Gastroesophageal sphincter (tissue), 4 donors: ENCODE data around the gene HEMK1. TPM values are rescaled to one million over a fixed set of nuclear protein-coding genes. Genes with fewer than 3 reads are reported as not detected.

ENCODE experiments used
- ATAC-seq: fragments of 150-250 bp; one replicate; pipeline ENCODE4 v1.9.1; 2016; ENCODE audit warnings: mild to moderate bottlenecking, moderate library complexity
- H3K27ac ChIP-seq, 4 donors: fragments of 200-600 bp; sonication (generic) in 3 of 4; 1 replicate in 3 of 4; 2 replicates in 1 of 4; pipeline ENCODE4 v1.5.1; 2016 to 2019
- H3K27me3 ChIP-seq: fragments of 200-600 bp; sonication (generic); one replicate; pipeline ENCODE4 v1.5.1; 2019
- H3K36me3 ChIP-seq, 2 donors: fragments of 200-600 bp; sonication (generic); one replicate each; pipeline ENCODE4 v1.5.1; 2019; ENCODE audit warnings: control low read depth in 1 of 2
- H3K4me1 ChIP-seq, 3 donors: fragments of 200-600 bp; sonication (generic); 1 replicate in 2 of 3; 2 replicates in 1 of 3; pipeline ENCODE4 v1.5.1; 2016 to 2019; ENCODE audit warnings: control low read depth in 2 of 3
- H3K4me3 ChIP-seq, 2 donors: fragments of 200-600 bp; sonication (generic); one replicate each; pipeline ENCODE4 v1.5.1; 2019; ENCODE audit warnings: mild to moderate bottlenecking in 1 of 2, moderate library complexity in 1 of 2
- H3K9me3 ChIP-seq, 3 donors: fragments of 200-600 bp; sonication (generic); one replicate each; pipeline ENCODE4 v1.5.1; 2017 to 2019; ENCODE audit warnings: control low read depth in 2 of 3
- CTCF ChIP-seq, 4 experiments: fragments of 200-600 bp in 2 of 4; fragments of 450-650 bp in 2 of 4; sonication (generic) in 1 of 4; IDR thresholded peaks; one replicate each; pipeline ENCODE4 v1.5.1; 2017 to 2019; ENCODE audit warnings: antibody characterized with exemption in 4 of 4, mild to moderate bottlenecking in 2 of 4, moderate library complexity in 2 of 4
- EP300 ChIP-seq: sonication (generic); formaldehyde crosslinking; IDR thresholded peaks from one replicate; pipeline ENCODE4 v1.6.1; 2017; ENCODE audit warnings: antibody characterized with exemption, mild to moderate bottlenecking
- POLR2A ChIP-seq, 2 donors: fragments of 450-650 bp; IDR thresholded peaks; one replicate each; pipeline ENCODE4 v1.6.1; 2017; ENCODE audit warnings: antibody characterized with exemption in 2 of 2, mild to moderate bottlenecking in 2 of 2, moderate library complexity in 1 of 2
- POLR2AphosphoS5 ChIP-seq: sonication (generic); formaldehyde crosslinking; IDR thresholded peaks from one replicate; pipeline ENCODE4 v1.6.1; 2017; ENCODE audit warnings: antibody characterized with exemption
- WGBS, 2 donors: methylation state at CpG; one replicate each; pipeline ENCODE4 v1.1.5; 2018; ENCODE audit warnings: low coverage in 1 of 2; 5-methylcytosine and 5-hydroxymethylcytosine counted together
- total RNA-seq, 4 donors: library from RNA; depleted of rRNA; stranded (reverse); fragments of >200 nt; gene quantifications; one replicate each; pipeline ENCODE4 v1.1.0, GENCODE V29; 2016

HEMK1 gene
- total RNA-seq, 4 donors from 2014 or later: 6.4 to 11.7 (median 11.4) TPM

- TF ChIP-seq POLR2AphosphoS5 (no peak), EP300 (no peak), CTCF (IDR thresholded peaks at IDR 0.05) (no peak), POLR2A (IDR thresholded peaks at IDR 0.05) (no peak)
- 43% methylated on average over 2 of the region's 9 CpGs; no CpG with 5 or more reads in 1 of the 2 donors for WGBS, 2 donors
- no peak for ATAC-seq
Observed at GRCh38 chr3:50525191-50525910, 44.0 kb upstream of the HEMK1 start.

GRCh38 chr3:50525987-50526386, 43.3 kb upstream of the HEMK1 start:
- H3K9me3 ChIP-seq: no peaks in the 10 kb centered on the region
- no peak overlapping the region for H3K27ac ChIP-seq
- H3K36me3 ChIP-seq: no peaks in the 10 kb centered on the region
- peaks cover 24% of the 10 kb centered on the region for H3K27me3 ChIP-seq
- ATAC-seq: no peak
- 37 to 40% methylated on average over 2 to 3 of the region's 6 CpGs for WGBS, 2 donors
- no peak overlapping the region for H3K4me3 ChIP-seq
- H3K4me1 ChIP-seq: no peaks in the 10 kb centered on the region
- TF ChIP-seq EP300 (no peak), POLR2A (IDR thresholded peaks at IDR 0.05) (no peak), POLR2AphosphoS5 (no peak), CTCF (IDR thresholded peaks at IDR 0.05) (no peak)

More at GRCh38 chr3:50525191-50525910, 44.0 kb upstream of the HEMK1 start:
- peaks cover 22% of the 10 kb centered on the region for H3K27me3 ChIP-seq
- no peak overlapping the region for H3K4me3 ChIP-seq
- H3K36me3 ChIP-seq: no peaks in the 10 kb centered on the region
- H3K27ac ChIP-seq: no peak overlapping the region
- no peaks in the 10 kb centered on the region for H3K9me3 ChIP-seq
- no peaks in the 10 kb centered on the region for H3K4me1 ChIP-seq

GRCh38 chr3:50530001-50530970, 39.0 kb upstream of the HEMK1 start:
- TF ChIP-seq POLR2A (IDR thresholded peaks at IDR 0.05): no peak
- TF ChIP-seq CTCF (IDR thresholded peaks at IDR 0.05): no peak
- TF ChIP-seq POLR2AphosphoS5: no peak
- no peak for TF ChIP-seq EP300
- H3K27ac ChIP-seq: no peak overlapping the region
- no peaks in the 10 kb centered on the region for H3K4me1 ChIP-seq
- 20% methylated on average over 3 of the region's 48 CpGs; no CpG with 5 or more reads in 1 of the 2 donors for whole genome bisulfite sequencing, 2 donors
- ATAC-seq: no peak
- H3K27me3 ChIP-seq: peaks cover 21% of the 10 kb centered on the region
- H3K36me3 ChIP-seq: no peaks in the 10 kb centered on the region
- no peaks in the 10 kb centered on the region for H3K9me3 ChIP-seq
- H3K4me3 ChIP-seq: peak overlapping the region in 1 of 2 donors; percentile 16

- H3K4me3 ChIP-seq: no peak overlapping the region
- H3K36me3 ChIP-seq: no peaks in the 10 kb centered on the region
- H3K9me3 ChIP-seq: no peaks in the 10 kb centered on the region
- no peak overlapping the region for H3K27ac ChIP-seq
- H3K4me1 ChIP-seq: no peaks in the 10 kb centered on the region
- WGBS, 2 donors: no CpG with 5 or more reads among the region's 4 CpGs
- H3K27me3 ChIP-seq: peaks cover 21% of the 10 kb centered on the region
- no peak for ATAC-seq
- no peak for TF ChIP-seq POLR2AphosphoS5
Observed at GRCh38 chr3:50531201-50531600, 38.1 kb upstream of the HEMK1 start.

- Histone ChIP-seq H3K4me3 (no peak overlapping the region), H3K4me1 (no peaks in the 10 kb centered on the region), H3K9me3 (no peaks in the 10 kb centered on the region), H3K36me3 (no peaks in the 10 kb centered on the region), H3K27ac (peak overlapping the region in 1 of 4 donors; percentile 17), H3K27me3 (peaks cover 25% of the 10 kb centered on the region)
- TF ChIP-seq POLR2AphosphoS5: no peak
- no peak for TF ChIP-seq EP300
- TF ChIP-seq POLR2A (IDR thresholded peaks at IDR 0.05): no peak
- TF ChIP-seq CTCF (IDR thresholded peaks at IDR 0.05): no peak
- WGBS, 2 donors: 80 to 87% methylated on average over 3 to 8 of the region's 9 CpGs
- ATAC-seq: no peak
Observed at GRCh38 chr3:50532062-50532705, 37.1 kb upstream of the HEMK1 start.
